ENCODE measurements around the gene ANGEL1. TPM values are rescaled to one million over a fixed set of nuclear protein-coding genes. Genes with fewer than 3 reads are reported as not detected.
A peak's percentile ranks its signal among the peaks of the same experiment; 100 is the strongest.

ANGEL1 gene
- total and polyA plus RNA-seq, 9 of the 15 experiments (the other 6 are each of a cell fraction or from before 2014, with no cell fraction given) = 2.1 to 22.2 (median 7.3) TPM

DNA sequence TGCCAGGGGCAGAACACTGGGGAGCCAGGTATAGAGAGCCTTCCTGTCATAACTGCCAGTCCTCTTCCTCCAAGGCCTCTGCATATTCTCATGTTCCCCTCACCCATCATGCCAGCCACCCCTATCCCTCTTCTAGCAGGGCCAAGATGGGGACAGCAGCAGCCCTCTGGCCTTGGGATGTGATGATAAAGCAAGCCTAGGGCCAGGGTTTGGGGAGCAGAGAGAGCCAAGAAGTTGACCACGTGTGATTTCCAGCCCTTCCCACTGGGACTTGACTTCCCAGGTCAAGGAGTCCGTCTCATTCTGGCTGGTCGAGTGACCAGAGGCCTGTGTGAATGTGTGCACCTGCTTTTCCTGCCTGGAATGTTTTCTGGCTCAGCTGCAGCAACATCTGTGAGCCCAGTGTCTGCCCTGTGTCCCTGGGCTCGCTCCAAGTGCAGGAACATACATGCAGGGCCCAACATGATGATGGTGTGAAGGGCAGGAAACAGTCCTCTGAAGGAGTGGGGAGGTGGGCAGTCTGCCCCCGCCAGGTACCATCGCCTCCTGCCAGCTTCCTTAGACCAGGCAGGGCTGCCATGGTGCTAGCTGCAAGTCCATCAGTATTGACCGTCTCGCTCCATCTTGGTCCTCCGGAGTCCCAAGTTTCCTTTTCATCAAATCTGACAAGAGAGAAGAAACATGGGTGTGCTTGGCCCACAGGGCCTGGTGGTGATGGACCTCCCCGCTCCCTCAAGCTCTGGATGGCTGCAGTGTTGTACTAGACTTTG is 30.4 kb downstream of the ANGEL1 start:
- Histone ChIP-seq H3K4me1 (replicated peaks in 1 of 2; ENCODE audit: control insufficient read depth in 2 of 2, insufficient read depth in 2 of 2, low read length in 2 of 2) (peaks cover 9 to 11% of the 10 kb centered on the region in 2 experiments), H3K9ac (ENCODE audit: insufficient read depth in 1 of 2, low read depth in 2 of 2, low read length in 2 of 2) (no peak overlapping the region; a peak in 1 of 4 replicates), H3K4me3 (no peak overlapping the region), H2AFZ (ENCODE audit: low read depth, low read length) (no peak overlapping the region), H3K9me3 (replicated peaks; ENCODE audit: control insufficient read depth, insufficient read depth, low read depth, low read length) (no peaks in the 10 kb centered on the region), H4K20me1 (replicated peaks; ENCODE audit: control insufficient read depth, insufficient read depth, low read length) (no peaks in the 10 kb centered on the region), H3K79me2 (ENCODE audit: control insufficient read depth, insufficient read depth, low read length) (no peaks in the 10 kb centered on the region), H3K27me3 (ENCODE audit: control insufficient read depth in 2 of 2, insufficient read depth in 2 of 2, low read length in 2 of 2) (no peaks in the 10 kb centered on the region), H3K4me2 (ENCODE audit: insufficient read depth, low read length) (no peak overlapping the region), H3K27ac (ENCODE audit: extremely low read depth, low read depth, low read length) (no peak overlapping the region), H3K36me3 (ENCODE audit: control insufficient read depth, insufficient read depth, low read length) (peaks cover 13% of the 10 kb centered on the region; the same call in 2 of the 3 replicates), H3K9me1 (ENCODE audit: control insufficient read depth, insufficient read depth, low read length) (no peaks in the 10 kb centered on the region)
- WGBS (ENCODE audit: insufficient coverage, low coverage, missing lambda C conversion rate) = 76% methylated on average over 9 of the region's 10 CpGs
- BruUV-seq (replicated peaks) = no TSS peak
- no peak for ATAC-seq
- POLR2A ChIA-PET = interaction anchor here (0.7 to 0.8 kb wide), 2 partner anchors 10 to 72 kb away, joined by 3 to 5 read pairs; no protein-coding TSS in a partner anchor
- intact Hi-C loops (cut with micrococcal nuclease) (no loop called here), in situ Hi-C loops (cut with MboI) (loop anchor here (5.0 kb wide), 1 partner anchor 70 kb away; no protein-coding TSS in a partner anchor)
- DNase-seq (ENCODE audit: extremely low read depth in 1 of 4, low spot score in 3 of 4) = no peak
- no peak for TF ChIP-seq RBM25 (IDR thresholded peaks at IDR 0.05; ENCODE audit: low read depth, low read length, severe bottlenecking)
- FAIRE-seq = no peak
- CTCF ChIA-PET (ENCODE audit: low intra/inter-chr PET ratio) = no interaction called here

DNA sequence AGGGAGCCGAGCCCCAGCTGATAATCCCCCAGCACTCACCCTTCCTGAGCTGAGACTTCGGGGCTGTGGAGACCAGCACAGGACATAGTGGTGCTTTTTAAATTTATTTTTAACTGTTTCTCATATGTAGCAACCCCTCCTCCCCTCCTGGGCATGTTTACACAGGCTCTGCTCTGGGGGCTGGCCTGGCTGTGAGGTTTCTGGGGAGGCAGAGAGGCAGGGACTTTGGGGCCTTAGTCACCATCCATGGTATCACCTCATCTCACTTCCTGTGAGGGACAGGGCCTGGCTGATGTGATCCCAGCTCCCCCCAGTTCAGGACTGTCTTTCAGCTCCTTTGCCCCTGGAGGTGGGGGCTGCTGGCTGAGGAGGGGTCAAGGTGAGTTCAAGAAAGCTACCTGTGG is 31.0 kb downstream of the ANGEL1 start:
- Histone ChIP-seq H3K27ac (ENCODE audit: extremely low read depth, low read depth, low read length) (no peak overlapping the region), H3K4me3 (no peak overlapping the region), H3K9ac (ENCODE audit: insufficient read depth in 1 of 2, low read depth in 2 of 2, low read length in 2 of 2) (no peak overlapping the region; a peak in 1 of 4 replicates), H4K20me1 (replicated peaks; ENCODE audit: control insufficient read depth, insufficient read depth, low read length) (no peaks in the 10 kb centered on the region), H3K9me1 (ENCODE audit: control insufficient read depth, insufficient read depth, low read length) (no peaks in the 10 kb centered on the region), H3K27me3 (ENCODE audit: control insufficient read depth in 2 of 2, insufficient read depth in 2 of 2, low read length in 2 of 2) (no peaks in the 10 kb centered on the region), H3K4me2 (ENCODE audit: insufficient read depth, low read length) (no peak overlapping the region), H3K36me3 (ENCODE audit: control insufficient read depth, insufficient read depth, low read length) (peaks cover 12% of the 10 kb centered on the region; the same call in 2 of the 3 replicates), H2AFZ (ENCODE audit: low read depth, low read length) (no peak overlapping the region), H3K4me1 (replicated peaks in 1 of 2; ENCODE audit: control insufficient read depth in 2 of 2, insufficient read depth in 2 of 2, low read length in 2 of 2) (peaks cover 11 to 14% of the 10 kb centered on the region in 2 experiments), H3K79me2 (ENCODE audit: control insufficient read depth, insufficient read depth, low read length) (no peaks in the 10 kb centered on the region), H3K9me3 (replicated peaks; ENCODE audit: control insufficient read depth, insufficient read depth, low read depth, low read length) (no peaks in the 10 kb centered on the region)
- POLR2A ChIA-PET = interaction anchor here (0.6 to 1.0 kb wide), 4 partner anchors 10 to 1092 kb away, joined by 3 to 5 read pairs (median 4); no protein-coding TSS in a partner anchor
- DNase-seq (ENCODE audit: extremely low read depth in 1 of 4, low spot score in 3 of 4) = peak in 2 of 4 experiments; percentile 50
- intact Hi-C loops (cut with micrococcal nuclease) (no loop called here), in situ Hi-C loops (cut with MboI) (loop anchor here (5.0 kb wide), 1 partner anchor 69 kb away; no protein-coding TSS in a partner anchor)
- no CpG with 5 or more reads among the region's 2 CpGs for WGBS (ENCODE audit: insufficient coverage, low coverage, missing lambda C conversion rate)
- no TSS peak for BruUV-seq (replicated peaks)
- peak; percentile 15; the same call in 2 of the 3 replicates for ATAC-seq
- peak; percentile 58 for FAIRE-seq
- no peak for TF ChIP-seq BCL6 (CRISPR knock-in tag; IDR thresholded peaks at IDR 0.05)
- no peak for TF ChIP-seq ZFPM2 (CRISPR knock-in tag; IDR thresholded peaks at IDR 0.05)
- TF ChIP-seq ZNF75A (CRISPR knock-in tag; IDR thresholded peaks at IDR 0.05) = no peak
- TF ChIP-seq HEY1 (CRISPR knock-in tag; IDR thresholded peaks at IDR 0.05; ENCODE audit: borderline replicate concordance) = no peak
- 0 out of 2 replicates have a peak, but pooled peaks have one; percentile 36 for TF ChIP-seq ETV5 (CRISPR knock-in tag; IDR thresholded peaks at IDR 0.05; ENCODE audit: low read depth)
- 0 out of 2 replicates have a peak, but pooled peaks have one; percentile 49 for TF ChIP-seq GATA2 (CRISPR knock-in tag; IDR thresholded peaks at IDR 0.05)
- TF ChIP-seq FOXA3 (CRISPR knock-in tag; conservative IDR thresholded peaks at IDR 0.05 in 1 of 2, IDR thresholded peaks at IDR 0.05 in 1 of 2) = peak; percentile 61 to 80; a peak in 3 of 4 replicates
- TF ChIP-seq FOSL1 (tag; conservative IDR thresholded peaks at IDR 0.05) = peak; percentile 37; the same call in 1 of the 2 replicates
- TF ChIP-seq, protein P1, sequence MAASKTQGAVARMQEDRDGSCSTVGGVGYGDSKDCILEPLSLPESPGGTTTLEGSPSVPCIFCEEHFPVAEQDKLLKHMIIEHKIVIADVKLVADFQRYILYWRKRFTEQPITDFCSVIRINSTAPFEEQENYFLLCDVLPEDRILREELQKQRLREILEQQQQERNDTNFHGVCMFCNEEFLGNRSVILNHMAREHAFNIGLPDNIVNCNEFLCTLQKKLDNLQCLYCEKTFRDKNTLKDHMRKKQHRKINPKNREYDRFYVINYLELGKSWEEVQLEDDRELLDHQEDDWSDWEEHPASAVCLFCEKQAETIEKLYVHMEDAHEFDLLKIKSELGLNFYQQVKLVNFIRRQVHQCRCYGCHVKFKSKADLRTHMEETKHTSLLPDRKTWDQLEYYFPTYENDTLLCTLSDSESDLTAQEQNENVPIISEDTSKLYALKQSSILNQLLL (CRISPR knock-in tag; IDR thresholded peaks at IDR 0.05; ENCODE audit: borderline replicate concordance) = no peak
- CTCF ChIA-PET (ENCODE audit: low intra/inter-chr PET ratio) = no interaction called here

Data from K562 (cell line).